ENCODE measurements around the gene ADAMTS16. TPM values are rescaled to one million over a fixed set of nuclear protein-coding genes. Genes with fewer than 3 reads are reported as not detected.

The ADAMTS16 gene
- total RNA-seq, 4 donors from 2014 or later, result 0.19 TPM; not detected in 3

DNA sequence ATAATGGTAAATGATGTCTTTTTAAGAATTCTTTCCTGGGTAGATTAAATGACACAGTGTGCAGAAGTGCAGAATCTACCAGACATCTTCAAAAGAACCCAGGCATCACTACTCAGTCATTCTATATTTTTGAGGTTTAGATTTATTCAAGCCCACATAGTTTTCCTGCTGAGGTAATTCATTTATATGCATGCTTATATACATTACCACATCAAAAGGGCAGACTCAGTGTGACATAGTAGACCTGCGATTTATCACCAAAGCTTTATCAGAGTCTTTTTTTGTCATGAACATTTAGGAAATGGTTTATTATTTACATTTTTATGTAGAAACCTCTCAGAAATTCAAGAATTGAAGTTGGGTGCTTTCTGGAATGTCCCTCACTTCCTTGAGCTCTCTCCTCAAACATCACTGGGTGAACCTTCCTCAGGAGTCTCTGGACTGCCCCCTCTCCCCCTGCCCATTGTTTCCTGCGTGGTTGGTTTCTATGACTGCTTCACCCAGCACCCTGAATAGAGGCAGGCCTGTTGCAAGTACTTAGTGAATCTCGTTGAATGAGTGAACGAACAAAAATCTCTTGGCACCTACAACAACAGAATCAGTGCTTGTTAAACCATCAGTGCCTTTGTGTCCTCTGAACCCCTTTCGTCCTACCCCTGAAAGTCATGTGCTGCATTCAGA lies 42.5 kb downstream of the ADAMTS16 start:
- WGBS, 2 donors, result 41 to 66% methylated on average over 5 of the region's 5 CpGs
- TF ChIP-seq, protein P1, sequence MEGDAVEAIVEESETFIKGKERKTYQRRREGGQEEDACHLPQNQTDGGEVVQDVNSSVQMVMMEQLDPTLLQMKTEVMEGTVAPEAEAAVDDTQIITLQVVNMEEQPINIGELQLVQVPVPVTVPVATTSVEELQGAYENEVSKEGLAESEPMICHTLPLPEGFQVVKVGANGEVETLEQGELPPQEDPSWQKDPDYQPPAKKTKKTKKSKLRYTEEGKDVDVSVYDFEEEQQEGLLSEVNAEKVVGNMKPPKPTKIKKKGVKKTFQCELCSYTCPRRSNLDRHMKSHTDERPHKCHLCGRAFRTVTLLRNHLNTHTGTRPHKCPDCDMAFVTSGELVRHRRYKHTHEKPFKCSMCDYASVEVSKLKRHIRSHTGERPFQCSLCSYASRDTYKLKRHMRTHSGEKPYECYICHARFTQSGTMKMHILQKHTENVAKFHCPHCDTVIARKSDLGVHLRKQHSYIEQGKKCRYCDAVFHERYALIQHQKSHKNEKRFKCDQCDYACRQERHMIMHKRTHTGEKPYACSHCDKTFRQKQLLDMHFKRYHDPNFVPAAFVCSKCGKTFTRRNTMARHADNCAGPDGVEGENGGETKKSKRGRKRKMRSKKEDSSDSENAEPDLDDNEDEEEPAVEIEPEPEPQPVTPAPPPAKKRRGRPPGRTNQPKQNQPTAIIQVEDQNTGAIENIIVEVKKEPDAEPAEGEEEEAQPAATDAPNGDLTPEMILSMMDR (IDR thresholded peaks at IDR 0.05), result no peak
- no peak for TF ChIP-seq POLR2A (IDR thresholded peaks at IDR 0.05)
- Histone ChIP-seq H3K27ac (no peak overlapping the region), H3K4me3 (no peak overlapping the region), H3K36me3 (no peaks in the 10 kb centered on the region), H3K27me3 (no peaks in the 10 kb centered on the region), H3K4me1 (no peaks in the 10 kb centered on the region), H3K9me3 (no peaks in the 10 kb centered on the region)
- intact Hi-C loops (cut with DNase I), result no loop called here
- DNase-seq, result no peak

DNA sequence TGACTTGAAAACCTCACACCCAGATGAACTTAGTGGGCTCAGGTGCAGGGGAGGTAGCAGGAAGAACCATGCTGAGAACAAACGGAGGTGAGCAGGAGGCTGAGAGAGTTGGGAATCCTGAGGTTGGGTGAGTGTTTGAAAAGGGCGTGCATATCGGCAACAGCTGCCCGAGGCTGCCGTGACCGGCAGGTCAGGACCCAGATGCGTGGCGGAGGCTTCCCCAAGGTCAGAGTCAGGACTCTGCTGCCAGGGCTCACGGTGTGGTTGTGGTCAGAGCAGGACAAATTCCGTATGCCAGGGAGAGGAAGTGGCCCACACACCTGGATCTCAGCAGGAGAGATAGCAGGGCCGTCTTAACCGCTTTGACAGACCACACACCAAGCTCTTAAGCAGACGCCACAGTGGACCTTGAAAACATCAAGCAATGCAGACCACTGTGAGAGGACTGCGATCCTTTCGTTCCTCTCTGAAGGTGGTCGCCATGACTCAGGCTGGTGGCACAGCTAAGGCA lies 43.1 kb downstream of the ADAMTS16 start:
- DNase-seq, result no peak
- no peak overlapping the region for H3K4me3 ChIP-seq
- no peaks in the 10 kb centered on the region for H3K27me3 ChIP-seq
- TF ChIP-seq, protein P1 (IDR thresholded peaks at IDR 0.05), result no peak
- TF ChIP-seq POLR2A (IDR thresholded peaks at IDR 0.05), result no peak
- H3K36me3 ChIP-seq, result no peaks in the 10 kb centered on the region
- no peaks in the 10 kb centered on the region for H3K9me3 ChIP-seq
- 60 to 70% methylated on average over 5 to 16 of the region's 16 CpGs for WGBS, 2 donors
- H3K27ac ChIP-seq, result no peak overlapping the region
- intact Hi-C loops (cut with DNase I), result no loop called here
- H3K4me1 ChIP-seq, result no peaks in the 10 kb centered on the region

DNA sequence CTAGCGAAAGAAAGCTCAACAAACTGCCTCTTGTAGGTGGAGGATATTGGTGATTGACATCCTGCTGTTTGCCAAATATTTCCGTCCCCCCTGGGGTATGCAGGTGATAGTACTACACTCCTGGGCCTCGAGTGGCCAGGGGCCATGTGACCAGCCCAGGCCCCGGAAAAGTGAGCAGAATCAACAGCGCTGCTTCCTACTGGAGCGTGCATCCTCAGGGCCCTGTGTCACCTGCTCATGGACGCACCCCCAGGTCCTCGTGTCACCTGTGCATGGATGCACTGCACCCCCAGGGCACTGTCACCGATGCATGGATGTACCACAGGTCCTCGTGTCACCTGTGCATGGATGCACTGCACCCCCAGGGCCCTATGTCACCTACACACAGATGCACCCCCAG lies 43.8 kb downstream of the ADAMTS16 start:
- 40 to 53% methylated on average over 3 to 6 of the region's 10 CpGs for WGBS, 2 donors
- Histone ChIP-seq H3K4me1 (no peaks in the 10 kb centered on the region), H3K9me3 (no peaks in the 10 kb centered on the region), H3K27me3 (peaks cover 0 to 4% (median 0%) of the 10 kb centered on the region in 4 donors), H3K36me3 (no peaks in the 10 kb centered on the region), H3K4me3 (no peak overlapping the region), H3K27ac (no peak overlapping the region)
- intact Hi-C loops (cut with DNase I), result no loop called here
- TF ChIP-seq, protein P1 (IDR thresholded peaks at IDR 0.05), result no peak
- no peak for TF ChIP-seq POLR2A (IDR thresholded peaks at IDR 0.05)
- no peak for DNase-seq

DNA sequence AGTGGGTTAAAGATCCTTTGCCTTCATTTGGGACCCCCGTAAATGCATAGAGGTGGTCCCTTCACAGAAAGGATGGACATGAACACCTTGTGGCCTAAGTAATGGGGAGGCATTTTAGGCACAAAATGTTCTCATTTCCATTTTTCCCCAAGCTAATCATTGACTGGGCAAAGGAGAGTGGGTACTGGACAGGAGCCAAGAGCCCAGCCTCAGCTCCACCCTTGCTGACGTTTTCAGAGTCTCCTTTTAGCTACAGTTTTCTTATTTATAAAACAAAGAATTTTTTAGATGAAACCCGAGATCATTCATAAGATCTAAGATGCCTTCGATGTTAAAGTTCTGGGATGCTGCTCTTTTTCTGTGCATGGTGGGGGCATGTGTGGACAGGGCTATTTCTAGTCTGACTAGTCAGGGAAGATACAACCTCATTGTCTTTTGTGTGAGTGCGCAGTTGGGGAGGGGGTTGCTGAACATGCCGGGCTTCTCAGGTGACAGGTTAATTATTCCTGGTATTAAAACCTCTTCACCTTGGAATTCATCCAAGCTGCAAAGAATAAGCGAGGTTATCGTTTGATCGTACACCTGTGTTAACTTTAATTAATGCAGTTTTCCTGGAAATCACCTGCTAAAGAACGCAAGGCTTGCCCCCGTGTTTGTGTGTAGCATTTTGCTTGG lies 48.4 kb downstream of the ADAMTS16 start:
- H3K4me1 ChIP-seq, result no peaks in the 10 kb centered on the region
- no peak for TF ChIP-seq POLR2A (IDR thresholded peaks at IDR 0.05)
- TF ChIP-seq, protein P1 (IDR thresholded peaks at IDR 0.05), result no peak
- no peaks in the 10 kb centered on the region for H3K9me3 ChIP-seq
- DNase-seq, result no peak
- no peaks in the 10 kb centered on the region for H3K36me3 ChIP-seq
- H3K4me3 ChIP-seq, result no peak overlapping the region
- no peak overlapping the region for H3K27ac ChIP-seq
- 23 to 46% methylated on average over 11 of the region's 11 CpGs for WGBS, 2 donors
- intact Hi-C loops (cut with DNase I), result no loop called here
- peaks cover 0 to 6% (median 0%) of the 10 kb centered on the region in 4 donors for H3K27me3 ChIP-seq

DNA sequence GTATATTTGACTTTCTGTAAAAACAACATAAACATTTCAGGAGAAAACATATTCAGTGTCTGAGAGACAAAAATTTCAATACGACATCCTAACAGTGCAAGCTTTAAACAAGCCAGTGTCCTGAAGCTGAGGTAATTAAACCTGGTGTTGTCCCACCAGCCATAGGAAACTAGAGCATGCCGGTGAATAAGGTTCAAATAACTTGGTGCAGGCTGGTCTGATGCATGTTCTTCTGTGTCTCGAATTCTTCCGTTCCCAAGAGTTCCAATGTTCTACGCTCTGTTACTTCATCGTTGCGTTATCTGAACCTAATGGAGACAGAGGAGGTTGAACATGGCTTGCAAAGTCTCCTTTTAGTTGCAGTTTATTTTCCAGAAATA lies 48.9 kb downstream of the ADAMTS16 start:
- H3K36me3 ChIP-seq, result no peaks in the 10 kb centered on the region
- no peak for DNase-seq
- intact Hi-C loops (cut with DNase I), result no loop called here

More for the DNA sequence above, 48.9 kb downstream of the ADAMTS16 start:
- WGBS, 2 donors, result 68 to 75% methylated on average over 7 of the region's 7 CpGs
- H3K4me1 ChIP-seq, result no peaks in the 10 kb centered on the region
- H3K9me3 ChIP-seq, result no peaks in the 10 kb centered on the region
- TF ChIP-seq, protein P1 (IDR thresholded peaks at IDR 0.05), result no peak
- TF ChIP-seq POLR2A (IDR thresholded peaks at IDR 0.05), result no peak
- no peak overlapping the region for H3K4me3 ChIP-seq
- H3K27me3 ChIP-seq, result peaks cover 0 to 6% (median 0%) of the 10 kb centered on the region in 4 donors
- H3K27ac ChIP-seq, result no peak overlapping the region

Measured in esophagus squamous epithelium (tissue), 5 donors.